ENCODE measurements around the gene EXD1. TPM values are rescaled to one million over a fixed set of nuclear protein-coding genes. Genes with fewer than 3 reads are reported as not detected.

Gene EXD1
- total RNA-seq, 1 experiment from 2014 or later = not detected

GRCh38 chr15:41231422-41232226, 1.1 kb upstream of the EXD1 start:
- H4K20me1 ChIP-seq (ENCODE audit: insufficient read depth) = no peaks in the 10 kb centered on the region
- intact Hi-C loops (cut with micrococcal nuclease) = no loop called here
- peaks cover 6 to 22% of the 10 kb centered on the region in 2 experiments; a peak in 3 of 4 replicates for H3K4me1 ChIP-seq (ENCODE audit: control insufficient read depth in 1 of 2, insufficient read depth in 2 of 2, low read length in 2 of 2)
- DNase-seq (ENCODE audit: low read depth, low spot score) (no peak), ATAC-seq (peak; percentile 54)
- H3K9ac ChIP-seq (ENCODE audit: low read length) = peak overlapping the region; percentile 79
- H3K9me3 ChIP-seq (ENCODE audit: control insufficient read depth in 1 of 2, insufficient read depth in 1 of 2, low read depth in 1 of 2, low read length in 2 of 2) = no peaks in the 10 kb centered on the region
- ChIA-PET RAD21 (ENCODE audit: low non-redundant PET in 1 of 2, low total read pairs in 2 of 2, uncharacterized antibody in 2 of 2, unreplicated experiment in 2 of 2) (interaction anchor here in 1 of 2 experiments (0.6 to 1.3 kb wide), 2 partner anchors 18 to 118 kb away, joined by 3 to 8 read pairs; no protein-coding TSS in a partner anchor), POLR2A (interaction anchor here (0.7 to 1.5 kb wide), 5 partner anchors 16 to 444 kb away, joined by 3 to 7 read pairs (median 3); partner anchors contain the start of gene CHAC1), CTCF (interaction anchor here (0.7 to 1.4 kb wide), 4 partner anchors 16 to 326 kb away, joined by 3 to 6 read pairs (median 4); no protein-coding TSS in a partner anchor)
- BruUV-seq (replicated peaks) = TSS peak; percentile 43
- peak overlapping the region; percentile 78 for H3K27ac ChIP-seq (ENCODE audit: low read depth, low read length)
- peaks cover 45% of the 10 kb centered on the region for H3K79me2 ChIP-seq (ENCODE audit: insufficient read depth, low read length)
- H3K9me2 ChIP-seq (ENCODE audit: insufficient read depth) = no peaks in the 10 kb centered on the region
- H3K4me2 ChIP-seq (ENCODE audit: low read length) = peak overlapping the region; percentile 78
- no peak overlapping the region for H2AFZ ChIP-seq (ENCODE audit: low read depth, low read length, poor library complexity, severe bottlenecking)
- TF ChIP-seq ZNF274 (IDR thresholded peaks at IDR 0.05; ENCODE audit: low read depth, low read length) (no peak), CTCF (IDR thresholded peaks at IDR 0.05 in 2 of 3, conservative IDR thresholded peaks at IDR 0.05 in 1 of 3; ENCODE audit: borderline replicate concordance in 1 of 3, insufficient read depth in 1 of 3, low read depth in 2 of 3, low read length in 2 of 3) (no peak), SIN3A (IDR thresholded peaks at IDR 0.05; ENCODE audit: low read depth) (no peak), JUND (IDR thresholded peaks at IDR 0.05) (no peak), SRF (IDR thresholded peaks at IDR 0.05; ENCODE audit: low read depth) (no peak), EZH2 (IDR thresholded peaks at IDR 0.05) (no peak), TCF7L2 (IDR thresholded peaks at IDR 0.05; ENCODE audit: borderline replicate concordance, extremely low read depth, insufficient read depth, insufficient read length) (no peak), ZFX (IDR thresholded peaks at IDR 0.05) (no peak), RAD21 (IDR thresholded peaks at IDR 0.05; ENCODE audit: low read depth) (no peak; the same call in 1 of the 2 replicates), EZH2phosphoT487 (IDR thresholded peaks at IDR 0.05; ENCODE audit: borderline replicate concordance) (no peak)
- no peaks in the 10 kb centered on the region for H3K27me3 ChIP-seq (ENCODE audit: insufficient read depth, low read length)
- peak overlapping the region; percentile 73 to 86 for H3K4me3 ChIP-seq (replicated peaks in 1 of 2; ENCODE audit: low read depth in 1 of 2, low read length in 2 of 2)
- H3K36me3 ChIP-seq (ENCODE audit: control insufficient read depth in 1 of 2, insufficient read depth in 2 of 2, low read length in 2 of 2) = no peaks in the 10 kb centered on the region
